Islet of Langerhans (tissue), 1 donor: ENCODE results near the gene SPPL2C.

Source experiments
- FAIRE-seq: peaks from one replicate; lab custom pipeline; 2011; peaks lifted over from hg19 to GRCh38; lab: Jason Lieb, UNC

The SPPL2C gene

GRCh38 chr17:45888392-45888791 is 43.7 kb downstream of the SPPL2C start:
- no peak for FAIRE-seq

GRCh38 chr17:45889579-45889978 is 44.9 kb downstream of the SPPL2C start:
- FAIRE-seq: no peak

DNA sequence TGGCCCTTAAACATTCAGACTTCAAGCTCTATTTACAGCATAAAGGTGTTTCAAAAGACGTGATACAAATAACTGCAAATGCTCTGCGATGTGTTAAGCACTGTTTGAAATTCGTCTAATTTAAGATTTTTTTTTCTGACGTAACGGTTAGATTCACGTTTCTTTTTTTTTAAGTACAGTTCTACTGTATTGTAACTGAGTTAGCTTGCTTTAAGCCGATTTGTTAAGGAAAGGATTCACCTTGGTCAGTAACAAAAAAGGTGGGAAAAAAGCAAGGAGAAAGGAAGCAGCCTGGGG is 49.0 kb downstream of the SPPL2C start:
- FAIRE-seq: no peak

- FAIRE-seq: no peak
Measured at GRCh38 chr17:45894022-45894784, 49.5 kb downstream of the SPPL2C start, which contains the start of gene MAPT. TSS of gene MAPT (plus strand) at chr17:45894554. CDS start at chr17:45962338, 67,784 bp downstream.

DNA sequence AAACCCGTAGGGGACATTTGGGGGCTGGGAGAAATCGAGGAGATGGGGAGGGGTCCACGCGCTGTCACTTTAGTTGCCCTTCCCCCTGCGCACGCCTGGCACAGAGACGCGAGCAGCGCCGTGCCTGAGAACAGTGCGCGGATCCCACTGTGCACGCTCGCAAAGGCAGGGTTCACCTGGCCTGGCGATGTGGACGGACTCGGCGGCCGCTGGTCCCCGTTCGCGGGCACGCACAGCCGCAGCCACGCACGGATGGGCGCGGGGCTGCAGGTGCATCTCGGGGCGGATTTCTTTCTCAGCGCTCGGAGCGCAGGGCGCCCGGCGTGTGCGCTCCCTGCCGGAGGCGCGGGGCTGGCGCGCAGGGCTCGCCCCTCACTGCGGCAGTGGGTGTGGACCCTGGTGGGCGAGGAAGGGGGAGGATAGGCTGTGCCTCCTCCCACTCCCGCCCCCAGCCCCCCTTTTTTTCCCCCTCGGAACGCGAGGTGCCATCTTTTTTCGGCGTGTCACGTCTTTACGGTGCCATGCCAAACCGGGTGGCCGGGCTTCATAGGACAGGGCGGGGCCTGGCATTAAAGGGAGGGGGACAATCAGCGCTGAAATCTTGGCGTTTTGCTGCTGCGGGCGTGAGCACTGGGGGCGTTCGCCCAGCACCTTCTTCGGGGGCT is 50.8 kb downstream of the SPPL2C start:
- FAIRE-seq: no peak

GRCh38 chr17:45895969-45896785 is 51.5 kb downstream of the SPPL2C start:
- FAIRE-seq: no peak
